ENCODE measurements around the gene NPHP4. TPM values are rescaled to one million over a fixed set of nuclear protein-coding genes. Genes with fewer than 3 reads are reported as not detected.

NPHP4 gene
- total RNA-seq, 1 experiment from 2014 or later, result 10.7 TPM

- peaks cover 3% of the 10 kb centered on the region for H3K36me3 ChIP-seq
- no peak for DNase-seq
- H3K4me3 ChIP-seq, result no peak overlapping the region
- H3K27me3 ChIP-seq, result no peaks in the 10 kb centered on the region
- no peaks in the 10 kb centered on the region for H3K9me3 ChIP-seq
Observed at GRCh38 chr1:5954964-5955363, 37.3 kb downstream of the NPHP4 start.

GRCh38 chr1:5953386-5953785, 38.8 kb downstream of the NPHP4 start:
- no peak for DNase-seq
- Histone ChIP-seq H3K9me3 (no peaks in the 10 kb centered on the region), H3K27me3 (no peaks in the 10 kb centered on the region), H3K36me3 (peaks cover 3% of the 10 kb centered on the region), H3K4me3 (no peak overlapping the region)

- no peak for DNase-seq
- no peaks in the 10 kb centered on the region for H3K9me3 ChIP-seq
- peaks cover under 1% of the 10 kb centered on the region for H3K36me3 ChIP-seq
- no peaks in the 10 kb centered on the region for H3K27me3 ChIP-seq
- H3K4me3 ChIP-seq, result no peak overlapping the region
Observed at GRCh38 chr1:5951846-5952410, 40.3 kb downstream of the NPHP4 start.

- Histone ChIP-seq H3K27me3 (no peaks in the 10 kb centered on the region), H3K4me3 (no peak overlapping the region), H3K36me3 (peaks cover 6% of the 10 kb centered on the region), H3K9me3 (no peaks in the 10 kb centered on the region)
- DNase-seq, result no peak
Observed at GRCh38 chr1:5950994-5951785, 41.0 kb downstream of the NPHP4 start.

- H3K36me3 ChIP-seq, result peaks cover 7% of the 10 kb centered on the region
- no peak for DNase-seq
Observed at GRCh38 chr1:5950201-5950895, 41.9 kb downstream of the NPHP4 start.

GRCh38 chr1:5949761-5950100, 42.5 kb downstream of the NPHP4 start:
- DNase-seq, result no peak
- H3K36me3 ChIP-seq, result peaks cover 7% of the 10 kb centered on the region
- no peaks in the 10 kb centered on the region for H3K27me3 ChIP-seq
- H3K9me3 ChIP-seq, result no peaks in the 10 kb centered on the region
- no peak overlapping the region for H3K4me3 ChIP-seq

More at GRCh38 chr1:5950201-5950895, 41.9 kb downstream of the NPHP4 start:
- Histone ChIP-seq H3K9me3 (no peaks in the 10 kb centered on the region), H3K4me3 (no peak overlapping the region), H3K27me3 (no peaks in the 10 kb centered on the region)

- H3K36me3 ChIP-seq, result peaks cover 7% of the 10 kb centered on the region
- no peaks in the 10 kb centered on the region for H3K27me3 ChIP-seq
- no peaks in the 10 kb centered on the region for H3K9me3 ChIP-seq
- H3K4me3 ChIP-seq, result no peak overlapping the region
- no peak for DNase-seq
Observed at GRCh38 chr1:5949085-5949760, 43.0 kb downstream of the NPHP4 start.

- Histone ChIP-seq H3K36me3 (peaks cover 7% of the 10 kb centered on the region), H3K27me3 (no peaks in the 10 kb centered on the region), H3K4me3 (no peak overlapping the region), H3K9me3 (no peaks in the 10 kb centered on the region)
- no peak for DNase-seq
Observed at GRCh38 chr1:5948681-5949005, 43.6 kb downstream of the NPHP4 start.

- H3K27me3 ChIP-seq, result no peaks in the 10 kb centered on the region
- H3K4me3 ChIP-seq, result no peak overlapping the region
- peaks cover 7% of the 10 kb centered on the region for H3K36me3 ChIP-seq
- no peak for DNase-seq
- no peaks in the 10 kb centered on the region for H3K9me3 ChIP-seq
Observed at GRCh38 chr1:5947978-5948680, 44.1 kb downstream of the NPHP4 start.

- DNase-seq, result no peak
Observed at GRCh38 chr1:5947071-5947821, 45.0 kb downstream of the NPHP4 start.

GRCh38 chr1:5945445-5945844, 46.8 kb downstream of the NPHP4 start:
- no peak for DNase-seq
- no peaks in the 10 kb centered on the region for H3K9me3 ChIP-seq
- H3K4me3 ChIP-seq, result no peak overlapping the region
- H3K27me3 ChIP-seq, result no peaks in the 10 kb centered on the region
- peaks cover 7% of the 10 kb centered on the region for H3K36me3 ChIP-seq

More at GRCh38 chr1:5947071-5947821, 45.0 kb downstream of the NPHP4 start:
- H3K27me3 ChIP-seq, result no peaks in the 10 kb centered on the region
- H3K36me3 ChIP-seq, result peaks cover 7% of the 10 kb centered on the region
- H3K9me3 ChIP-seq, result no peaks in the 10 kb centered on the region
- no peak overlapping the region for H3K4me3 ChIP-seq

- no peaks in the 10 kb centered on the region for H3K27me3 ChIP-seq
- no peak overlapping the region for H3K4me3 ChIP-seq
- peaks cover 7% of the 10 kb centered on the region for H3K36me3 ChIP-seq
- no peaks in the 10 kb centered on the region for H3K9me3 ChIP-seq
- DNase-seq, result no peak
Observed at GRCh38 chr1:5944843-5945167, 47.4 kb downstream of the NPHP4 start.

- Histone ChIP-seq H3K4me3 (no peak overlapping the region), H3K27me3 (no peaks in the 10 kb centered on the region), H3K9me3 (no peaks in the 10 kb centered on the region), H3K36me3 (peaks cover 7% of the 10 kb centered on the region)
- DNase-seq, result no peak
Observed at GRCh38 chr1:5944154-5944842, 47.9 kb downstream of the NPHP4 start.

GRCh38 chr1:5943343-5944124, 48.7 kb downstream of the NPHP4 start:
- H3K27me3 ChIP-seq, result no peaks in the 10 kb centered on the region
- H3K9me3 ChIP-seq, result no peaks in the 10 kb centered on the region
- no peak for DNase-seq
- H3K36me3 ChIP-seq, result peaks cover 7% of the 10 kb centered on the region
- H3K4me3 ChIP-seq, result no peak overlapping the region

GRCh38 chr1:5941671-5942070, 50.6 kb downstream of the NPHP4 start:
- Histone ChIP-seq H3K9me3 (no peaks in the 10 kb centered on the region), H3K36me3 (peaks cover 6% of the 10 kb centered on the region), H3K4me3 (no peak overlapping the region), H3K27me3 (no peaks in the 10 kb centered on the region)
- DNase-seq, result no peak

All from MG63 (cell line).